Measurements from ENCODE around the gene MYOM1. TPM values are rescaled to one million over a fixed set of nuclear protein-coding genes. Genes with fewer than 3 reads are reported as not detected.
A peak's percentile ranks its signal among the peaks of the same experiment; 100 is the strongest.

MYOM1 gene
- total RNA-seq = 3.9 TPM
- long read RNA-seq, partial matches to known transcripts = 2 of 2 reads
- long read RNA-seq, other reads (novel, unspliced or antisense) = 0 of 2 reads

DNA sequence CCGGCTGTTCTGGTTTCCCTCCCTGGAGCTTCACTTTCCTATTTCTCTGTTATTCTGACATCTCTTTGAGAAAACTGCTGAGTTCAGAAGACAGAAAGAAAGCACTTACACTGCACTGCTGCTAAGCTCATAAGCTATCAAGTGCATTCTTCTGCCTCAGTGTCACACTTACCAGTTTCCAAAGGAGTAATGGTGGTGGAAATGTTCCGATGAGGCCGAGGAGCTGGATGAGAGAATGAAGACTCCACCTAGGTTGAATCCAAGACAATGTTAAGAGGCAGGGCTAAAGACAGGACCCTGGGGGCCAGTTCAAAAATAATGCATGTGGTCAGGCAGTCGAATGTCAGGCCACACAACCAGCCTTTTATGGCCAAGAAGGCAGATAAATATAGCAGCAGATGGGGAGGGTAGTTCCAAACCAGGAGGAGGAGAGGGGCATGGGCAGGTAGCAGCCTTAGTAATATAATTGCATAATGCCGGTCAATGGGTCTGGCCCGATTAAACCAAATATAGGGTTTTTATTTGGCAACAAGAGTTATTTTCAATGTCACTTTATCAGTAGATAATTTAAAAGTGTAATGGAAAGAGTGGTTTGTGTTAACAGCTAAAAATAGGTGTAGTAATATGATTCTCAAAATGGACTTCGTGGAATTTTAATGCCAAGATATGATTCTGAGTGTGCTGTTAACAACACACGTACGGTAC is at the start of gene MYOM1:
MYOM1 (minus strand) TSS at position 338 of the 705 bp plus-strand sequence. CDS start 4,745 bp downstream, outside the sequence.
- DNase-seq (ENCODE audit: low spot score) = no peak

DNA sequence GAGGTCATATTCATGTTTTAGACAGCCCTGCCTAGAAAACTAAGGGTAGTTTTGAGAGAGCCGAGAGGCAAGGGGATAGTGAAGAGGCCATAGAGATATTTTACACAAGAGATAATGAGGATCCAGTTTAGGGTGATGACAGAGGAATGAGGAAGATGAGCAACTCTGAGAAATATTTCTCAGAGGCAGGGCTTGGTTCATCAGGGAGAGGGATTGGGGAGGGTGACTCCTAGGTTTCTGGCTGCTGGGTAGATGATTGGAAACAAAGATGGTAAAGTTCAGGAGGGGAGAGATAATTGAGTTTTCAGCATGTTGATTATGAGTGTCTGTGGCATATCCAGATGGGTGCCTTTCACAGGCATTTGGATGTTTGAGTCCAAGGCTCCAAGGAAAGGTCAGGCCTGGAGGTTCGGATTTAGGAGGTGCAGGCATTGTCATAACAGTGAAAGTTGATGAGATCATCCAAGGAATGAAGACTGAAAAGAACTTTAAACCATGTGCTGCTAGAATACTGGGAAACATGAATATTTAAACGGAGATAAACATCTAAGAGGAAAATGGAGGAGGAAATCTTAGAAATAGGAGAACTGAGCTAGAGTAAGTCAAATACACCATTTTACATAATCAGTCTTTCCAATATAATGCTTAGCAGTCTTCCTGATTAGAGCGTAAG is 49.6 kb upstream of the MYOM1 start:
- no peak for DNase-seq (ENCODE audit: low spot score)

GRCh38 chr18:3268306-3268705 is 48.5 kb upstream of the MYOM1 start:
- no peak for DNase-seq (ENCODE audit: low spot score)

DNA sequence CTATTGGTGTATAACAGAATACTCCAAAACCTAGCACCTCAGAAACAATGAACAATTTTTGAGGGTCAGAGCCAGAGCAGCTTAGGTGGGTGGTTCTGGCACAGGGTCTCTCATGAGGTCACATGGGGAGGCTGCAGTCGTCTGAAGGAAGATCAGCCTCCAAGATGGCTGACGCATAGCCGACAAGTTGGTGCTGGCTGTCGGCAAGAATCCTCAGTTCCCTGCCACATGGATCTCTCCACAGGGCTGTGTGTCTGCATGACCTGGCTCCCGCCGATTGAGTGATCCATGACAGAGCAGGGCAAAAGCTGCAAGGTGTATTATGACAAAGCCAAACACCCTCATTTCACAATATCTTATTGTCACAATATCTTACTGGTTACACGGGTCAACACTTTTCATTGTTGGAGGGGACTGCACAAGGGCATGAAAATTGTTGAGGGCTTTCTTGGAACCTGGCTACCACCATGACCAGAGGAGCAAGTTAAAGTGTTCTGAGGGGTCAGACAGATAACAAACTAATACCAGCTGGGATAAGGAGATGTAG is 46.4 kb upstream of the MYOM1 start:
- no peak for DNase-seq (ENCODE audit: low spot score)

DNA sequence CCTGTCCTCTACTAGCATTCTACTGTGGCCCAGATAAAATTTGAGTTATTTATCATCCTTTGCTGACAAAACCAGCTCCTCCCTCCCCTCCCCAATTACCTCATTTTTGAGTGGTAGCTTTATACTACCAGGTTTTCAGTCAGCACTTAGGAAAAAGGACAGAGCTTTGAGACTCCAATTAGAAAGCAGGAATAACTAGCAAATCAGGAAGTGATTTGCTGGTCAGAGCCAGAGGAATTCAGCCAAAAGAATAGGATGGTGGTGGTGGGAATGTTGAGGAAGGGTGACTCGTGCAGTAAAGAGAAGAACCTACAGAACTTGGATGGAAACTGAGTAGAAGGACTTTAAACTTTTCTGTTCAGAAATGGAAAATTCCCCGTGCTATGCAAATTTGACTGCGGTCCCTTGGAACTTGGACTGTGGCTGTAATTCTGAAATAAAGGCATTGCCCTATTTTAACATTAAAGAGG is 45.8 kb upstream of the MYOM1 start:
- no peak for DNase-seq (ENCODE audit: low spot score)

DNA sequence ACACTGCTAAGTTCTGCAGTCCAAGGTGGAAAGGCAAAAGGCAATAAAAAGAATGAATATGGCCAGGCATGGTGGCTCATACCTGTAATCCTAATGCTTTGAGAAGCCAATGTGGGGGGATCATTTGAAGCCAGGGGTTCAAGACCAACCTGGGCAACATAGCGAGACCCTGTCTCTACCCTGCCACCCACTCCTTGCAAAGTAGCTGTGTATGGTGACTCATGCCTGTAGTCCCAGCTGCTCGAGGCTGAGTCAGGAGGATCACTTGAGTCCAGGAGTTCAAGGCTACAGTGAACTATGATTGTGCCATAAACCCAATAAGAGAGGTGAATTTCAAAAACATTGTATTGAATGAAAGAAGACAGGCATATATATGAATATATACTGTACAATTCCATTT is 44.6 kb upstream of the MYOM1 start:
- DNase-seq (ENCODE audit: low spot score) = no peak

GRCh38 chr18:3263132-3263700 is 43.4 kb upstream of the MYOM1 start:
- no peak for DNase-seq (ENCODE audit: low spot score)

- peak; percentile 89 for DNase-seq (ENCODE audit: low spot score)
These were observed 42.7 kb upstream of the MYOM1 start for GRCh38 chr18:3262234-3263131.

- peak; percentile 97 for DNase-seq (ENCODE audit: low spot score)
These were observed 41.8 kb upstream of the MYOM1 start, which contains the start of gene MYL12B for GRCh38 chr18:3261373-3262233. Gene MYL12B, plus strand, starts transcription at chr18:3262133. Its CDS starts 10,766 bp downstream, at chr18:3272899.

DNA sequence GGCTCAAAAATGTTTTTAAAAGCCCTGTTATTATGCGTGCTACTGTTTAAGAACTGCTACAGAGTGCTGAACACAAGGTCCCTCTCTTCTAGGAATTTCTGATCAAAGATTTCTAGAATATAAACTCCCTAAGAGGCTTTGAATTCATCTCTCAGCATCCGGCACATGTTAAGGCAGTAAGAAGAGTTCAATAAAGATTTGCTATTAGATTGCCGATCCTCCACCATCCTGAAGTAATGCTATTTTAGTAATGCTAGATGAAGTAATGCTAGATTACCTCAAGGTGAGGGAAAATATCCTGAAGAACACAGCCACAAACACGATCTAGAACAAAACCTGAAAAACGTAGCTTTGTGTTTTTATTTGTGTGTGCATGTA is 41.2 kb upstream of the MYOM1 start:
- DNase-seq (ENCODE audit: low spot score) = no peak

DNA sequence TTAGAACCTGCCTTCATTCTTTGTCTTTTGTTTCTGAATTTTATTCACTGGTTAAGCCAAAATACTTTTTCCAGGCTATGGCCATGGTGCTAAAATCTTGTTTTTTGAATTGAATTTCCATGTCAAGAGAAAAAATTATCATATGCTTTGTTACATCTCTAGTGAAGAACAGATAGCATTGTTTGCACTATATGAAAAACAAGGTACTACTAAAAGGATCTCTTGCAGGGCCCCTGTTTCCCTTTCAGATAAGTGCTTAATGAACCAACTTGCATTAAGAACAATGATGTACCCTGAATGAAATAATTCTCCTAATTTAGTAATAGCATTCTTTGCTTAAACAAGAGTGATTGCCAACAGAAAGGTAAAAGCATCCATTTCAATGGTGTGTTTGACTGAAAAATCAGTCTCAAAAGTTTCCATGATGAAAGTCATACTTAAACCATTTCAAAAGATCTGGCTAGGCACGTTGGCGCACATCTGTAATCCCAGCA is 37.9 kb upstream of the MYOM1 start:
- no peak for DNase-seq (ENCODE audit: low spot score)

DNA sequence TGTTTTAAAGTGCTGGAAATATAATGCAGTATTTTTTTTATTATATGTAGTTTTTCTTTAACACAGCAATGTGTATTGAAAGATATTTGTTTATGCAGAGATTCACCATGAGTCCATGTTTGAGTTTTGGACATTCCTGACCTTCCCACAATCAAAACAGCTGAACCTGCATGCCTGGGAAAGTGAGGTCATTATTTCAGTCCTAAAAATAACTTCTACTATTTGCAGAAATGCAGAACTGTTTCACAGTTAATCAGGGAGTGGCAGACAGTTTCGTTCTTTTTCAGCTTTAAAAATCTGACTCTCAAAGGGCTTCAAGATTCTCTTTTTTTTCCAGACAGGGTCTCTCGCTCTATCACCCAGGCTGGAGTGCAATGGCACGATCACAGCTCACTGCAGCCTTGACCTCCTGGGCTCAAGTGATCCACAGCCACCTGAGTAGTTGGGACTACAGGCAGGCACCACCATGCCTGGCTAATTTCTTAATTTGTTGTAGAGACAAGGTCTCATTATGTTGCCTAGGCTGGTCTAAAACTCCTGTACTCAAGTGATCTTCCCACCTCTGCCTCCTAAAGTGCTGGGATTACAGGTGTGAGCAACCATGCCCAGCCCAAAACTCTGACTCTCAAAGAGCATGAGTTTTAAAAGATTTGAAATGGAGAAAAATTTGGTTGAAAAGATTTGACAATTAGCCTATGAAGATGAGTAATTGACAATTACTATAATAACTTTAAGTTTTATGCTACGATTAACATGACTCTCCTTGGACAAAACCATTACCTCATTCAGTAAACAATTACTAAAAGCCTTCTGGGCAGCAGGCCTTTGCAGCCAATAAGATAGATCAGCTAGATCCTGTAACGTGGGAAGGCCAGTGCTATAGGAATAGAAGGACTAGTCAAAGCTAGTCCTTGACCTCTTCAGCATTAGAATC is 37.2 kb upstream of the MYOM1 start:
- DNase-seq (ENCODE audit: low spot score) = no peak

GRCh38 chr18:3255611-3256165 is 35.9 kb upstream of the MYOM1 start:
- no peak for DNase-seq (ENCODE audit: low spot score)

- DNase-seq (ENCODE audit: low spot score) = no peak
These were observed 35.0 kb upstream of the MYOM1 start for GRCh38 chr18:3254725-3255124.

- no peak for DNase-seq (ENCODE audit: low spot score)
These were observed 33.1 kb upstream of the MYOM1 start for GRCh38 chr18:3252843-3253242.

GRCh38 chr18:3251963-3252277 is 32.2 kb upstream of the MYOM1 start:
- no peak for DNase-seq (ENCODE audit: low spot score)

DNA sequence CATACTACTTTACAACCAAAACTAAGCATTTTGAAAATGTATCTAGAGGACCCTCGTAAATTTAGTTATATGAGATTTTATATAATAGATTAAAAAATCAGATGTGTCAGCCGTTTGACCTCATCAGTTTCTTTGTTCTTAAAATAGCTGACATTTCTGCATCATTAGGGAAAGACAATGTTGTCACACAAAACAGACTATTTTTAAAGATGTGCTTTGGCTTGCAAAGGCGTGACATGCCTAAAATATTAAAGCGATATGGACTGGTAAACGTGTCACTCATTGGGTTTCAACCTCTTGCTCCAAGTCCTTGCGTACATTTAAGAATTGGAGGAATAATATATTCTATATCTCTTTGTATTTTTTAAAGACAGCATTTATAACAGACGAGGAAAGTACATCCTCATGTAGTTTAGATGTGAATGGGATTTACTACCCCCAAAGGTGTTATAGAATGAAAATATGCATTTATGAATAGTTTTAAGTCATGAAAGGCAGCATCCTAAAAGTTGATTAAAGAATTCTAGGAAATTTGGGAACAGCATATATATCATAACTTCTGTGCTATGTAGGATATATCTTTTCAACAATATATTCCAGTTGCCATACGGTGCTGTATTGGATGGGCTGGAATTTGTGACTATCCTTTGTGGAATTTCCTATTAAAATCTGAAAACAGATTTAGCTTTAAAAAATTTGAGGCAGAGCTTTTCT is 31.6 kb upstream of the MYOM1 start:
- no peak for DNase-seq (ENCODE audit: low spot score)

Data from mesenteric fat pad (tissue), 1 donor.